HL-60/S4 treated with retinoic acid at 250 ng/mL for 4 days and 3 days (cell line): ENCODE results near the gene CHMP3.
"Not testable (repeated sequence)": the region's sequence is repeated elsewhere in the genome, so short reads cannot be mapped to it uniquely, and the experiment has no call there.

Experiments
- in situ Hi-C: fragments of 300-500 bp; cut with MboI; formaldehyde crosslinking; loops from 2 replicates; pipeline ENCODE4 v1.7.0; 2022; ENCODE audit warnings: low sequenced_read_pairs

The CHMP3 gene

DNA sequence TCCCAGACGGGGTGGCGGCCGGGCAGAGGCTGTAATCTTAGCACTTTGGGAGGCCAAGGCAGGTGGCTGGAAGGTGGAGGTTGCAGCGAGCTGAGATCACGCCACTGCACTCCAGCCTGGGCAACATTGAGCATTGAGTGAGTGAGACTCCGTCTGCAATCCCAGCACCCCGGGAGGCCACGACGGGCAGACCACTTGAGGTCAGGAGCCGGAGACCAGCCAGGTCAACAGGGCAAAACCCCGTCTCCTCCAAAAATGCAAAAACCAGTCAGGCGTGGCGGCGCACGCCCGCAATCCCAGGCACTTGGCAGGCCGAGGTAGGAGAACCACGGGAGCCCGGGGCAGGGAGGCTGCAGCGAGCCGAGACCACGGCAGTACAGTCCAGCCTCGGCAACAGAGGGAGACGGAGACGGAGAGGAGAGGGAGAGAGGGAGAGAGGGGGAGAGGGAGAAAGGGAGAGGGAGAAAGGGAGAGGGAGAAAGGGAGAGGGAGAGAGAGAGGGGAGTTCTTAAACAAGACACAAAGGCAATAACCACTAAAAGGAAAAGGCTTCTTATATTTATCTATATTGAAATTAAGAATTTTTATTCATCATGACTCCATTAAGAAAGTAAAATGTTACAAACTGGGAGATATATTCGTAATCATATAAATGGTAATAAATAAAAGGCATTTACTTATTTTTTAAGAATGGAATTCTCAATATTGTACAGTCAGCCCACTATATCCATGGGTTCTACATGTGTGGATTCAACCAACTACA is 13.1 kb downstream of the CHMP3 start:
- in situ Hi-C loops: not testable (repeated sequence)

DNA sequence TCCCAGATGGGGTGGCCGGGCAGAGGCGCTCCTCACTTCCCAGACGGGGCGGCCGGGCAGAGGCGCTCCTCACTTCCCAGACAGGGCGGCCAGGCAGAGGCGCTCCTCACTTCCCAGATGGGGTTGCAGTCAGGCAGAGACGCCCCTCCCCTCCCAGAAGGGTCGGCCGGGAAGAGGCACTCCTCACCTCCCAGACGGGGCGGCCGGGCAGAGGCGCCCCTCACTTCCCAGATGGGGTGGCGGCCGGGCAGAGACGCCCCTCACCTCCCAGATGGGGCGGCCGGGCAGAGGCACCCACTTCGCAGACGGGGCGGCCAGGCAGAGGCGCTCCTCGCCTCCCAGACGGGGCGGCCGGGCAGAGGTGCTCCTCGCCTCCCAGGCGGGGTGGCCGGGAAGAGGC is 13.8 kb downstream of the CHMP3 start:
- in situ Hi-C loops: not testable (repeated sequence)

DNA sequence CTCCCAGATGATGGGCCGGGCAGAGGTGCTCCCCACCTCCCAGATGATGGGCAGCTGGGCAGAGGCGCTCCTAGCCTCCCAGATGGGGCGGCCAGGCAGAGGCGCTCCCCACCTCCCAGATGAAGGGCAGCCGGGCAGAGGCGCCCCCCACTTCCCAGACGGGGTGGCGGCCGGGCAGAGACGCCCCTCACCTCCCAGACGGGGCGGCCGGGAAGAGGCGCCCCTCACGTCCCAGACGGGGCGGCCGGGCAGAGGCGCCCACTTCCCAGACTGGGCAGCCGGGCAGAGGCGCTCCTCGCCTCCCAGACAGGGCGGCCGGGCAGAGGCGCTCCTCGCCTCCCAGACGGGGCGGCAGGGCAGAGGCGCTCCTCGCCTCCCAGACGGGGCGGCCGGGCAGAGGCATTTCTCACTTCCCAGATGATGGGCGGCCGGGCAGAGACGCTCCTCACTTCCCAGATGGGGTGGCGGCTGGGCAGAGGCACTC is 14.3 kb downstream of the CHMP3 start:
- in situ Hi-C loops: not testable (repeated sequence)

DNA sequence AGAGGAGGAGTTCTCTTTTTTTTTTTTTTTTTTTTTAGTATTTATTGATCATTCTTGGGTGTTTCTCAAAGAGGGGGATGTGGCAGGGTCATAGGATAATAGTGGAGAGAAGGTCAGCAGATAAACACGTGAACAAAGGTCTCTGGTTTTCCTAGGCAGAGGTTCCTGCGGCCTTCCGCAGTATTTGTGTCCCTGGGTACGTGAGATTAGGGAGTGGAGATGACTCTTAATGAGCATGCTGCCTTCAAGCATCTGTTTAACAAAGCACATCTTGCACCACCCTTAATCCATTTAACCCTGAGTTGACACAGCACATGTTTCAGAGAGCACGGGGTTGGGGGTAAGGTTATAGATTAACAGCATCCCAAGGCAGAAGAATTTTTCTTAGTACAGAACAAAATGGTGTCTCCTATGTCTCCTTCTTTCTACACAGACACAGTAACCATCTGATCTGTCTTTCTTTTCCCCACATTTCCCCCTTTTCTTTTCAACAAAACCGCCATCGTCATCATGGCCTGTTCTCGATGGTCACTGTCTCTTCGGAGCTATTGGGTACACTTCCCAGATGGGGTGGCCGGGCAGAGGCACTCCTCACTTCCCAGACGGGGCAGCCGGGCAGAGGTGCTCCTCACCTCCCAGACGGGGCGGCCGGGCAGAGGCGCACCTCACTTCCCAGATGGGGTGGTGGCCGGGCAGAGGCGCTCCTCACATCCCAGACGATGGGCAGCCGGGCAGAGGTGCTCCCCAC is 14.9 kb downstream of the CHMP3 start:
- in situ Hi-C loops: not testable (repeated sequence)

DNA sequence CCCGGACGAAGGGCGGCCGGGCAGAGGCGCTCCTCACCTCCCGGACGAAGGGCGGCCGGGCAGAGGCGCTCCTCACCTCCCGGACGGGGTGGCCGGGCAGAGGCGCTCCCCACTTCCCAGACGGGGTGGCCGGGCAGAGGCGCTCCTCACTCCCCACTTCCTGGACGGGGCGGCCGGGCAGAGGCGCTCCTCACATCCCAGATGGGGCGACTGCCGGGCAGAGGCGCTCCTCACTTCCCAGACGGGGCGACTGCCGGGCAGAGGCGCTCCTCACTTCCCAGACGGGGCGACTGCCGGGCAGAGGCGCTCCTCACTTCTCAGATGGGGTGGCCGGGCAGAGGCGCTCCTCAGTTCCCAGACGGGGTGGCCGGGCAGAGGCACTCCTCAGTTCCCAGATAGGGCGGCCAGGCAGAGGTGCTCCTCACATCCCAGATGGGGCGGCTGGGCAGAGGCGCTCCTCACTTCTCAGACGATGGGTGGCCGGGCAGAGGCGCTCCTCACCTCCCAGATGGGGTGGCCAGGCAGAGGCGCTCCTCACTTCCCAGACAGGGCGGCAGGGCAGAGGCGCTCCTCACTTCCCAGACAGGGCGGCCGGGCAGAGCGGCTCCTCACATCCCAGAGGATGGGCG is 17.8 kb downstream of the CHMP3 start:
- in situ Hi-C loops: not testable (repeated sequence)

DNA sequence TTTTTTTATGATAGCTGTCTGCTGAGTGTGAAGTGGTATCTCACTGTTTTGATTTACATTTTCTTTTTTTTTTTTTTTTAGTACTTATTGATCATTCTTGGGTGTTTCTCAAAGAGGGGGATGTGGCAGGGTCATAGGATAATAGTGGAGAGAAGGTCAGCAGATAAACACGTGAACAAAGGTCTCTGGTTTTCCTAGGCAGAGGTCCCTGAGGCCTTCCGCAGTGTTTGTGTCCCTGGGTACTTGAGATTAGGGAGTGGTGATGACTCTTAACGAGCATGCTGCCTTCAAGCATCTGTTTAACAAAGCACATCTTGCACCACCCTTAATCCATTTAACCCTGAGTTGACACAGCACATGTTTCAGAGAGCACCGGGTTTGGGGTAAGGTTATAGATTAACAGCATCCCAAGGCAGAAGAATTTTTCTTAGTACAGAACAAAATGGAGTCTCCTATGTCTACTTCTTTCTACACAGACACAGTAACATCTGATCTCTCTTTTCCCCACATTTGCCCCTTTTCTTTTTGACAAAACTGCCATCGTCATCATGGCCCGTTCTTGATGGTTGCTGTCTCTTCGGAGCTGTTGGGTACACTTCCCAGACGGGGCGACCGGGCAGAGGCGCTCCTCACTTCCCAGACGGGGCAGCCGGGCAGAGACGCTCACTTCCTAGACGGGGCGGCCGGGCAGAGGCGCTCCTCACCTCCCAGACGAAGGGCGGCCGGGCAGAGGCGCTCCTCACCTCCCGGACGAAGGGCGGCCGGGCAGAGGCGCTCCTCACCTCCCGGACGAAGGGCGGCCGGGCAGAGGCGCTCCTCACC is 18.8 kb downstream of the CHMP3 start:
- in situ Hi-C loops: not testable (repeated sequence)

DNA sequence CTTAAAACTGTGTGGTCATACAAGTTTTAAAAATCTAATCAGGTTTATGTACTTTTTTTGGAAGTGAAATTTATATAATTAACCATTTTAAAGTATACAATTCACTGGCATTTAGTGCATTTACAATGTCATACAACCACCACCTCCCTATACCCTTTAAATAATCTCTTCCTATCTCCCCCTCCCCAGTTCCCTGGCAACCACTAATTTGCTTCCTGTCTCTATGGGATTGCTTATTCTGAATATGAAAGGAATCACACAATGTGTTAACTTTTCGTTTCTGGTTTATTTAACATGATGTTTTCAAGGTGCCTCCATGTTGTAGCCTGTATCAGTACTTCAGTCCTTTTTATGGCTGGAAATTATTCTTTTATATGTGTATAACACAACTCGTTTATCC is 19.4 kb downstream of the CHMP3 start:
- in situ Hi-C loops: no loop called here

- in situ Hi-C loops: no loop called here
Measured at GRCh38 chr2:86543335-86543734, 19.9 kb downstream of the CHMP3 start.

DNA sequence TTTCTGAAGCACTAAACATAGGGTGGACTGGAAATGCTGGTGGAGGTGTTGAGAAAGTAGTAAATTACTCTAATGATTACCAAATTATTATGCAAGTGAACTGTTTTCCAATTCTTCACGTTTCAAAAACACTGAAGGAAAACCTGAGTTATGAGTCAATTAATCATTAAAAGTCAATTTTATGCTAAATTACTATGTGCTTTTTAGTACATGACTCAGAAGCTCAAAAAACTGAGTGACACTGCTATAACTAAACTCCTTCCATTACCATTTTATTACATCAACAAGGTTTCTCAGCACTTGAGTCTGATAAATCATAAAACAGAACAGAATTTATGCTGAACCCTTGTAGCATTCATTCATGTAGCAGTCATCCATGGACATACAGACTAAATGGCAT is 20.4 kb downstream of the CHMP3 start:
- in situ Hi-C loops: no loop called here

DNA sequence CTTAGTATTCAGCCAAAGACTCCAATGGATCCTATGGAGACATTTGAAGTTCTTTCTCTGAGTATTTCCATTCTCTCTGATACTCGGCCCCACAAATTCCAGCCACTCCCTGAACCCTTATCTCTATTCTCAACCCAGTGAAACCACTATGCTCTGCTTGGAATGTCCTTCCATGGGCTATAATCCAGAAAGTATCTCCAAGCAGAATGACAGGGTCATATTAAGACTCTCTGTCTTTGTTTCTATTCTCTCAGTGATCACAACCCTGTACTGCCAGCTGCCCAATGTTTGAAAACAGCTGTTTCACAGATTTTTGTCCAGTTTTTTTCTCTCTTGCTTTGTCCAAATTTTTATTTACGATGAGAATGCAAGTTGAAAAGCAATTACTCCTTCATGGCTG is 21.9 kb downstream of the CHMP3 start:
- in situ Hi-C loops: no loop called here

GRCh38 chr2:86533589-86533988 is 29.7 kb downstream of the CHMP3 start:
- in situ Hi-C loops: no loop called here

- in situ Hi-C loops: no loop called here
Measured at GRCh38 chr2:86525421-86526340, 37.6 kb downstream of the CHMP3 start.

DNA sequence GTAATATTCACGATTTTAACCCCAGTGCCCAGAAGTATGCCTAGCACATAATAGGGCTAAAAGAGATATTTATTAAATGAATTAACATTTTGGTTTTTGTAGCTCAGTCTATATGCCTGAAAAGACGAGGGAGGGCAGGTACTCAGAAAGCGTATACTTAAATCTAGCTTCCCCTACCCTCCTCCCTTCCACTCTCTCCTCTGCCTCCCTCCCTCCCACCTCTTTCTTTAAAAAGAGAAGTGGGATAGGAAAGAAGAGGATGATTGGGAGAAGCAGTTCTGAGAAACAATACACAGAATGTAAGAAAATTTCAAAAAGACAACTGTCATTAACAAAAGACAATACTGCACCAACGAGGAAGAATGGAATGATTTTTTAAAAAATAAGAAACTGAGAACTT is 39.8 kb downstream of the CHMP3 start:
- in situ Hi-C loops: no loop called here

GRCh38 chr2:86522711-86523110 is 40.5 kb downstream of the CHMP3 start:
- in situ Hi-C loops: no loop called here

DNA sequence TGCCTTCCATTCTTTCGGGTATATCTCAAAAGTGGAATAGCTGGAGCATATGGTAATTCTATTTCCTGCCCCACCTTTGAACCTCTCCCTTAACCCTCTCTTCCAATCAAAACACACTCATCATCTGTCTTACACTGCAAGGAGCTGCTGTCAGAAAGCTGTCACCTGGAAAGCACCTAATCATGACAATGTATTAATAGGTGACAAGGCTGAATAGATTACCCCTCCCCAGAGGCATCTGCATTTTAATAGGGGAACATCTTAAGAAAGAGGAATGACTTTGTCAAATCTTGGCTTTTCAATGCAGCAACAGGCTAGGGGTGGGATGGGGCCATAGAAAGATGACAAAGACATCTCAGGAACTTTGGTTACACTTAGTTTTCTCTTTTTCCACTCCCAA is 41.3 kb downstream of the CHMP3 start:
- in situ Hi-C loops: no loop called here

DNA sequence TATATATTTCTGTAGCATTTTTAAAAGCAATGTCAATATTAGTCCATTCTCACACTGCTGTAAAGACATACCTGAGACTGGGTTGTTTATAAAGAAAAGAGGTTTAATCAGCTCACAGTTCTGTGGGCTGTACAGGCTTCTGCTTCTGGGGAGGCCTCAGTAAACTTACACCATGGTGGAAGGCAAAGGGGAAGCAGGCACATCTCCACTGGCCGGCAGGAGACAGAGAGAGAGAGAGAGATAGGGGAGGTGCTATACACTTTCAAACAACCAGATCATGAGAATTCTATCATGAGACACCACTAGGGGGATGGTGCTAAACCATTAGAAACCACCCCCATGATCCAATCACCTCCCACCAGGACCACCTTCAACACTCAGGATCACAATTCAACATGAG is 43.1 kb downstream of the CHMP3 start:
- in situ Hi-C loops: no loop called here

DNA sequence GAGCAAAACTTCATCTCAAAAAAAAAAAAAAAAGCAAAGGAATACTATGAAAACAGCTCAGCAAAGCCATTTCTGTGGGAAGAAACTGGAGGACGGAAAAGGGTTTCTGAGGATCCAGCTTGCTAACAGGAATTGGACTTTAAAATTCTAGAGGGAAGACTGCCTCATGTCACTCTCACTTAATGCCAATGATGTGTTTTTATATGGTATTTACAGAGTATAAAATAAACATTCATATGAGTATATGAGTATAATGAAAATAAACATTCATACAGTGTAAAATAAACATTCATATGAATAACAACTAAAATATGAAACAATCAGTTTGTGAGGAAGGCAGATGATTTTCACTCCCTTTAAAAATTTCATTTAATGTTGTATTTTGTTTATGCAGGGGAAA is 43.9 kb downstream of the CHMP3 start:
- in situ Hi-C loops: no loop called here

DNA sequence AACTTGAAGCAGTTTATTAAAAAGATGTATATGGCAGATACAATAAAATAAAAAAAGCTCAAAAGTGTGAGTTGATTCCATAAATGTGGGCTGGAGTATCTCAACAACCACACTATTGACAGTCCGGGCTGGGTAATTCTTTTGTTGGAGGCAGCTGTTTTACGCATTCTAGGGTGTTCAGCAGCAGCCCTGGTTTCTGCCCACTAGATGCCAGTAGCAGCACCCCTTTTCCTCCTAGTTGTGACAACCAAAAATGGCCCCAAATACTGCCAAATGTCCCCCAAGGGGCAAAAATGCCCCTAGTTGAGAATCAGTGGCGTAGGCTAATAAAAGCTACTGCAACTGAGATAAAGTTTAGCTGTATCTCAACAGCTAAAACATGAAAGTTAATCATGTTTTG is 44.8 kb downstream of the CHMP3 start:
- in situ Hi-C loops: no loop called here

DNA sequence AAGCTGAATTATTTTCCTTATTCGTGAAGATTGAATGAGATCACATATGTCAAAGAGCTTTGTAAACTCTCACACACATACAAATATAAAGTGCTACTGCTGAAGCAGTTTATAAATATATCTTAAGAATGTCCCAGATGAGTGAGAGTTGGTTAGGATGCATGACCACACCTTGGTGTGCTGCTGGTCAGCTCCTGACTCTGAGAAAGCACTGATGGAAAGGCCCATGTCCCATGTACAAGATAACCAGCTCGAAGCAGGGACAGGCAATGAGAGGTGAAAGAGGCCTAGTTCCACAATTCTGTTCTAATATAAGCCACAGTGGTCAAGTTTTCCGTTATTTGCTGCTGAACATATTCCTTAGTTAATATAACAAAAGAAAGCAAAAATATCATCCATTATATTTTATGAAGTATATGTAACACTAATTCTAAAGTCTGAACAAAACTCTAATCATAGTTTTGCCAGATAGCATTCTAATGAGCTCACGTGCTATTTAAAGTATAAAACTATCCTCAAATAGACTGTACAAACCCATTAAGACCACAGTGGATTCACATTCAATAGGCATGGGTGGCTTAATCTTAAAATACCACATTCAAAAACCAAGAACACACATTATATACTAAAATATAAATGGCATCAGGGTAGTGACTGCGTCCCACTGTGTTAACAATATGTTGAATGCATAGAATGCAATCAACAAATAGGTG is 49.1 kb downstream of the CHMP3 start:
- in situ Hi-C loops: no loop called here
